ENCODE data around the gene EFTUD2.

The EFTUD2 gene

GRCh38 chr17:44889003-44889402 lies 10.2 kb downstream of the EFTUD2 start:
- TF ChIP-seq ZFX (IDR thresholded peaks at IDR 0.05; ENCODE audit: borderline replicate concordance) (no peak), CTCF (IDR thresholded peaks at IDR 0.05) (no peak)
- no peak overlapping the region for H3K27ac ChIP-seq

- no peak overlapping the region for H3K27ac ChIP-seq
- no peak for TF ChIP-seq ZFX (IDR thresholded peaks at IDR 0.05; ENCODE audit: borderline replicate concordance)
- no peak for TF ChIP-seq CTCF (IDR thresholded peaks at IDR 0.05)
Observed at GRCh38 chr17:44887971-44888954, 11.0 kb downstream of the EFTUD2 start.

- no peak overlapping the region for H3K27ac ChIP-seq
- TF ChIP-seq CTCF (IDR thresholded peaks at IDR 0.05) = no peak
- TF ChIP-seq ZFX (IDR thresholded peaks at IDR 0.05; ENCODE audit: borderline replicate concordance) = no peak
Observed at GRCh38 chr17:44887016-44887415, 12.2 kb downstream of the EFTUD2 start.

- no peak overlapping the region for H3K27ac ChIP-seq
- TF ChIP-seq ZFX (IDR thresholded peaks at IDR 0.05; ENCODE audit: borderline replicate concordance) = no peak
- TF ChIP-seq CTCF (IDR thresholded peaks at IDR 0.05) = no peak
Observed at GRCh38 chr17:44884941-44885340, 14.3 kb downstream of the EFTUD2 start.

GRCh38 chr17:44881145-44881544 lies 18.1 kb downstream of the EFTUD2 start:
- H3K27ac ChIP-seq = no peak overlapping the region
- no peak for TF ChIP-seq ZFX (IDR thresholded peaks at IDR 0.05; ENCODE audit: borderline replicate concordance)
- TF ChIP-seq CTCF (IDR thresholded peaks at IDR 0.05) = no peak

GRCh38 chr17:44880062-44880461 lies 19.2 kb downstream of the EFTUD2 start:
- no peak overlapping the region for H3K27ac ChIP-seq
- TF ChIP-seq ZFX (IDR thresholded peaks at IDR 0.05; ENCODE audit: borderline replicate concordance) = no peak
- TF ChIP-seq CTCF (IDR thresholded peaks at IDR 0.05) = no peak

- TF ChIP-seq CTCF (IDR thresholded peaks at IDR 0.05) = no peak
- no peak for TF ChIP-seq ZFX (IDR thresholded peaks at IDR 0.05; ENCODE audit: borderline replicate concordance)
- no peak overlapping the region for H3K27ac ChIP-seq
Observed at GRCh38 chr17:44879376-44879775, 19.9 kb downstream of the EFTUD2 start.

Data from 22Rv1 (cell line).